PC-3 (cell line): ENCODE measurements around the gene MGAT4A.

Experiments used
- CTCF ChIP-seq: fragments of 300-600 bp; sonication (generic); conservative IDR thresholded peaks from 2 replicates; pipeline ENCODE4 v1.5.1; 2017; ENCODE audit warnings: antibody characterized with exemption, low read depth, mild to moderate bottlenecking, low read length
- EZH2phosphoT487 ChIP-seq: fragments of 300-600 bp; sonication (generic); IDR thresholded peaks from 2 replicates; pipeline ENCODE4 v1.6.1; 2018; ENCODE audit warnings: mild to moderate bottlenecking, antibody characterized with exemption, low read length, borderline replicate concordance

GRCh38 chr2:98614024-98614739 is 116.8 kb downstream of the MGAT4A start:
- no peak for TF ChIP-seq CTCF
- TF ChIP-seq EZH2phosphoT487, result no peak
